ENCODE results near the gene PAIP2B.

PAIP2B gene

DNA sequence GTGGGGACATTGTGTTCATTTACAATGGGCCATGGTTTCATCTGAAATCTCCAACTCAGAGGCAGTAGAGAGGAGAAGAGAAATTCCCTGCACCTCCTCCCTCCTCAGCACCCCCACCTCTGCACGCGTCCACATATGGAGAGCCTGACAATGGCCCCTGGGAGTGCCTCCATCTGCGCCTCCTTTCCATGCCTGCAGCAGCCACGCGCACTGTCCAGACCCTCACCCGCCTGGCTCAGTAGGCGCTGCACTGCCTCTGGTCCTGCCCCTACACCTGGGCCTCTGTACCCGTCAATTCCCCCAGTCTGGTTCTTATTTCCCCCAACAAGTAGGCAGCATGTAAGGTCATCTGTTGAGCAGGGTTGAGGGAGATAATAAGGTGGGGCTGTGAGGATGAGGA is 72.6 kb downstream of the PAIP2B start:
- DNase-seq (ENCODE audit: extremely low read depth in 1 of 2, low read depth in 1 of 2), result no peak

DNA sequence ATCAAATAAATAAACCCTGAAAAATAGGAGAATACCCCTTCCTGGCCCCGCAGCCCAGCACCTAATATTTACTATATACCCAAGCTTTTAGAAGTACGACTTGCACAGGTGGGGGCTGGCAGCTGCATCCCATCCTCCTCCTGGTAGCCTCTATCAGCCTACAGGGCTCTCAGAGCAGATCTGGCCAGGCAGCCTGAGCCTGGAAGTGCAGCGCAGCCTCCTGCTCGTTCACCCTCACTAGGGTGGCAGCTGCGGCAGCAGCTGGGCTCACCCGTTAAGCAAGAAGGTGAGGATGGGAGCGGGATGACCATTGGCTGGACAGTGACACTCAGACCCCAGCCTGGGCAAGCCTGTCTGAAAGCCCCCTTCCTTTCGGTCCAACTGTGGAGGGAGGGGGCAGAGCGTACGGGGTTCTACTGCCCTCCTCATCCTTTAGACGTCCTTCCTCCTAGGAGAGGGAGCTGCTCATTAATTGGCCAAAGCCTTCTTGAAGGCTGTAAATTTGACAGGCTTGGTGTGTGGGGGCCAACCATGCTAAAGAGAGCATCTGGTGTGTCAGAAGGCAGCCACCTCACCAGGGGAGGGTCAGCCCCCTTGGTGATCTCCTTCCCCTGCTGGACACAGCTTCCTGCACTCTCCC is 73.2 kb downstream of the PAIP2B start:
- DNase-seq (ENCODE audit: extremely low read depth in 1 of 2, low read depth in 1 of 2), result no peak

DNA sequence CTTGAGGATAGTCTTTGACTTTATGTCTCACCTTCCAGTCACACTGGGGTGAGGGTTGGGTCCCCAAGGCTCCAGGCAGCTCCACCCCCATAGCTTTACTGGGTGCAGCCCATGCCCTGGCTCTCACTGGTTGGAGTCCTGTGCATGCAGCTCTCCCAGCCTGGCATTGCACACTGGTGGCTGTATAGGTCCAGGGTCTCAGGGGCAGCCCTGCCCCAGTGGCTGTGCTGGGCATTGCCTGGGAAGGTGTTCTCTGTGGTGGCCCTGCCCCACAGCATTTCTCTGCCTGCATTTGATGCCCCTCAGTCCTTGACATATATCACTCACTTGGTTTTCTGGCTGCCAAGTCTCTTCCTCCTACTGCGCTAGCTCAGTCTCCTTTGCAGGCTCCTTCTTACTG is 75.3 kb downstream of the PAIP2B start:
- no peak for DNase-seq (ENCODE audit: extremely low read depth in 1 of 2, low read depth in 1 of 2)

DNA sequence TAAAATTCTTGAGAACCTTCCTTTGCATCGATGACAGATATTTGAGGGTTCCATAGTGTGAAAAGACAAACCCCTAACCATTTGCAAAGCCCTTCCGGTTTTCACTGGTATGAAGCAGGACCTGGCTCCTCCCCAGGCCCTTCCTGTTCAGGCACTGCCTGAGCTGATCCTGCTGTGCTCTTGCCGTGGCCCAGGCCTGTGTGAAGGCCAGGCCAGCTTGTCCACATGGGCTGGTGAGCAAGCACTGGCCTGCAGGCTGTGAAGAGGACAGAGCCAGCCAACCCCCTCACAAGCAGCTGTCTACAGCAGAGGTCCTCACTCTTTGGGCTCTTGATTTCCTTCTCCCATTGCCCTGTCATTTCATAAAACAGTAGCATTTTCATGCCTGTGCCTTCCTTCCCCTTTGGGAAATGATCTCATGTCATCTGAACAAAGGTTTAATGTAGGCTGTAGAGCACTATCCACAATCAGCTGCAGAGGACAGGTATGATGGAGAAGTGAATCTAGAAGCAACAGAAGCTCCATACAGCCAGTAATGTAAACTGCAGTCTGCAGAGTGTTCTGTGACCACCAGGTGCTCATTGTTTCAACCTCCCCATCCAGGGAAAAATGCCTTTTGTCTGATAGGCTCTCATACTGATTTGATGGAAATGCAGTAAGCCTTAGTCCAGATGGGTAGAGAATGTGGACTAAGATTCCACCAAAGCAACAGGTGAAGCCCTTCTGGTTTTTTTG is 76.7 kb downstream of the PAIP2B start:
- DNase-seq (ENCODE audit: extremely low read depth in 1 of 2, low read depth in 1 of 2), result no peak

DNA sequence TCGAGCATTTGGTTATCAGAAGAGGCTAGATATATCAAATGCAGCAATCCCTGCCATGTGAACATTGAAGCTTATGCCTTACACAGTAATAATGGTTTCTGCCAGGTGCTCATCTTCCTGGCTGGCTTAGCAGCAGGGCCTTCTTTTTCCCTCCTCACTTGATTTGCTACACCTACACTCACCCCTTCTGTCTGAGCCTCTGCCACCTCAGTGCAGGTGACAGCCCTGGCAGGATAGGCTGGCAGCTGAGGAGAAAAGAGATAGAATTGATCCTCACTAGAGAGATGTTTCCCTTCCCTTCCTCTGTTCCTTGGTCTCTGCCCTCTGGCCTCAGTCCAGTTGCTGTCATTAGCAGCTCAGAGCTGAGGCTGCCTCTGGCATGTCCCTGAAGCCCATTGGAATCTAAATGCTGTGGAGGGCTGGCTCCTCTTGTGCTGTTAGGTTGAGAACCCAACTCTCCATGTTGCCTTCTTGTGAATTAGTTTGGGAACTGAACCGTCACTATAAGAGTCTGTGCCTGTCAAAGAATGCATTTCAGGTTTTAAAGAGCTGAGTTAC is 78.3 kb downstream of the PAIP2B start:
- no peak for DNase-seq (ENCODE audit: extremely low read depth in 1 of 2, low read depth in 1 of 2)

DNA sequence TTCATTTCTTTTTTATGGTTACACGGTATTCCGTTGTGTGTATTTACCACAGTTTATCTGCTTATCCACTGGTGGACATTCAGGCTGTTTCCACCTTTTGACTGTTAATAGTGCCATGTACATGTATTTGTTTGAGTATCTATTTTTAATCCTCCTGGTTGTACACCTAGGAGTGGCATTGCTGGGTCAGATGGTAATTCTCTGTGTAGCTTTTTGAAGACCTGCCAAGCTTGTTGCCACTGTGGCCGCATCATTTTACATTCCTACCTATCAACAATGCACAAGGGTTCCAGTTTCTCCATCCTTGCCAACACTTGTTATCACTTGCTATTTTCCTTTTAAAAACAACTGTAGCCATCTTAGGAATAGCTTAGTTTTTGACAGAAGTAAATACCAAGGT is 83.1 kb downstream of the PAIP2B start:
- no peak for DNase-seq (ENCODE audit: extremely low read depth in 1 of 2, low read depth in 1 of 2)

DNA sequence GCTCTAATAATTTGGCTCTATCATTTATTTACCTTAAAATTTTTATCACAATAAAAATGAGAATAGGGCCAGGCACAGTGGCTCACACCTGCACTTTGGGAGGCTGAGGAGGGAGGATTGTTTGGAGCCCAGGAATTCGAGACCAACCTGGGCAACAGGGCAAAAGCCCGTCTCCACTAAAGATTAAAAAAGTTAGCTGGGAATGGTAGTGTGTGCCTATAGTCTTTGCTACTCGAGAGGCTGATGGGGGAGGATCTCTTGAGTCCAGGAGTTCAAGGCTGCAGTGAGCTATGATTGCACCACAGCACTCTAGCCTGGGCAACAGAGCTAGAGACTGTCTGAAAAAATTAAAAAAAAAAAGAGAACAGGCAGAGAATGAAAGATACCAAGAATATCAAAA is 90.7 kb downstream of the PAIP2B start:
- DNase-seq (ENCODE audit: extremely low read depth in 1 of 2, low read depth in 1 of 2), result no peak

DNA sequence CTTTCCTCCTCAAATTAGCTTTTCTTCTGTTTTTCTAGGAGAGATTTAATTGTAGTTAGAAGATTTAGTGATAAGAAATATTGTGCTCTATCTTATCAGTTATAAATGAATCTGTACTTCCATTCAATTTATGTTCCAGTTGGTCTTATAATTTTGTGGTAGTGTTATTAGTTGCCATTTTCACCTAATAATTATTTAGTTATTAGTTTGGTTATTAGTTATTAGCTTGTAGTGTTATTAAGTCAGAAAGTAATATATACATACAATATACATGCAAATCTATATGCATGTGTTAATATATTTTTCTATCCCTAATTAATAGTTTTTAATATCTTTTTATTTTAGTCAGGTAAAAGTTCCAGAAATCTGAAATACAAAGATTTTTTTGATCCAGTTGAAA is 93.3 kb downstream of the PAIP2B start:
- DNase-seq (ENCODE audit: extremely low read depth in 1 of 2, low read depth in 1 of 2), result no peak

Data from activated CD8-positive, alpha-beta memory T cell treated with anti-CD3 and anti-CD28 coated beads for 1 hour (primary cell).